HepG2 (cell line): ENCODE results near the gene METTL26. TPM values are rescaled to one million over a fixed set of nuclear protein-coding genes. Genes with fewer than 3 reads are reported as not detected.

Experiments
- CC2D1A ChIP-seq: sonication (generic); formaldehyde crosslinking; IDR thresholded peaks from 2 replicates; pipeline ENCODE4 v1.8.1; 2023; ENCODE audit warnings: mild to moderate bottlenecking, missing genetic modification reagents
- CENPX ChIP-seq: sonication (generic); formaldehyde crosslinking; IDR thresholded peaks from 2 replicates; pipeline ENCODE4 v1.9.0; 2021; ENCODE audit warnings: mild to moderate bottlenecking, missing genetic modification reagents, moderate library complexity
- EED ChIP-seq: sonication (generic); formaldehyde crosslinking; IDR thresholded peaks from 2 replicates; pipeline ENCODE4 v1.5.0; 2020; ENCODE audit warnings: mild to moderate bottlenecking, missing genetic modification reagents
- FOXK2 ChIP-seq: fragments of 450-650 bp; IDR thresholded peaks from 2 replicates; pipeline ENCODE4 v1.6.1; 2016
- NONO ChIP-seq, 2 experiments: fragments of 450-650 bp in 1 of 2; sonication (generic) in 1 of 2; formaldehyde crosslinking in 1 of 2; IDR thresholded peaks in 1 of 2; conservative IDR thresholded peaks in 1 of 2; 2 replicates each; pipeline versions ENCODE4 v1.6.1 to v1.8.0; 2017 to 2022; ENCODE audit warnings: mild to moderate bottlenecking in 1 of 2, missing genetic modification reagents in 1 of 2, moderate library complexity in 1 of 2
- PHF20 ChIP-seq: sonication (generic); formaldehyde crosslinking; IDR thresholded peaks from 2 replicates; pipeline ENCODE4 v1.5.0; 2020; ENCODE audit warnings: mild to moderate bottlenecking, missing genetic modification reagents
- RAD21 ChIP-seq: fragments of 450-650 bp; formaldehyde crosslinking; IDR thresholded peaks from 2 replicates; pipeline ENCODE4 v1.5.0; 2020; ENCODE audit warnings: mild to moderate bottlenecking
- RXRA ChIP-seq: sonication (generic); formaldehyde crosslinking; IDR thresholded peaks from 2 replicates; pipeline ENCODE4 v1.5.1; 2020; ENCODE audit warnings: missing genetic modification reagents
- SOX6 ChIP-seq, 2 experiments: fragments of 450-650 bp in 1 of 2; sonication (generic) in 1 of 2; formaldehyde crosslinking in 1 of 2; IDR thresholded peaks; 2 replicates each; pipeline versions ENCODE4 v1.4.0 to v1.6.1; 2017 to 2020; ENCODE audit warnings: antibody characterized with exemption in 1 of 2, mild to moderate bottlenecking in 1 of 2, missing genetic modification reagents in 1 of 2
- SP2 ChIP-seq: sonication (generic); formaldehyde crosslinking; IDR thresholded peaks from 2 replicates; pipeline ENCODE4 v1.5.1; 2020; ENCODE audit warnings: mild to moderate bottlenecking, missing genetic modification reagents
- ZBTB21 ChIP-seq: sonication (generic); formaldehyde crosslinking; IDR thresholded peaks from 2 replicates; pipeline ENCODE4 v1.4.0; 2020; ENCODE audit warnings: missing genetic modification reagents
- ZMYM3 ChIP-seq: sonication (generic); formaldehyde crosslinking; IDR thresholded peaks from 2 replicates; pipeline ENCODE4 v1.5.1; 2020; ENCODE audit warnings: mild to moderate bottlenecking, missing genetic modification reagents
- ZNF138 ChIP-seq: sonication (generic); formaldehyde crosslinking; IDR thresholded peaks from 2 replicates; pipeline ENCODE4 v1.5.0; 2020; ENCODE audit warnings: mild to moderate bottlenecking, low read depth, missing genetic modification reagents
- ZNF264 ChIP-seq: sonication (generic); formaldehyde crosslinking; IDR thresholded peaks from 2 replicates; pipeline ENCODE4 v1.4.0; 2020; ENCODE audit warnings: missing genetic modification reagents
- ZNF775 ChIP-seq: sonication (generic); formaldehyde crosslinking; IDR thresholded peaks from 2 replicates; pipeline ENCODE4 v1.4.0; 2020; ENCODE audit warnings: missing genetic modification reagents, mild to moderate bottlenecking, moderate library complexity, borderline replicate concordance
- polyA plus RNA-seq, 8 experiments: library from polyadenylated mRNA; depleted of rRNA in 3 of 8; stranded (reverse) in 7 of 8; unstranded in 1 of 8; fragments of >200 nt; fragmentation: Illumina TruSeq in 4 of 8; extraction: Trizol in 4 of 8; gene quantifications; 2 replicates each; pipeline versions ENCODE4 v1.2.1 to v1.2.3, GENCODE V29; 2011 to 2016; ENCODE audit warnings: low read depth in 4 of 8, missing spikeins in 1 of 8, mixed read lengths in 1 of 8; ENCODE audit not compliant: insufficient read depth in 1 of 8
- total RNA-seq, 5 experiments: library from RNA; depleted of rRNA; stranded (reverse); fragments of >200 nt; fragmentation: Illumina TruSeq; extraction: Trizol; gene quantifications; 2 replicates each; pipeline ENCODE4 v1.2.3, GENCODE V29; 2016; ENCODE audit warnings: low read depth in 1 of 5
- TF ChIP-seq, protein P1 (sequence below): IDR thresholded peaks from 2 replicates; pipeline ENCODE4 v1.6.1; 2016; ENCODE audit warnings: mild to moderate bottlenecking
- TF ChIP-seq, protein P2 (sequence below): sonication (generic); formaldehyde crosslinking; IDR thresholded peaks from 2 replicates; pipeline ENCODE4 v1.4.0; 2020; ENCODE audit warnings: missing genetic modification reagents
- TF ChIP-seq, protein P3 (sequence below): sonication (generic); formaldehyde crosslinking; IDR thresholded peaks from 2 replicates; pipeline ENCODE4 v1.4.0; 2020; ENCODE audit warnings: mild to moderate bottlenecking, missing genetic modification reagents
- TF ChIP-seq, protein P4 (sequence below): sonication (generic); formaldehyde crosslinking; IDR thresholded peaks from 2 replicates; pipeline ENCODE4 v1.8.0; 2022; ENCODE audit warnings: mild to moderate bottlenecking, missing genetic modification reagents, moderate library complexity
- TF ChIP-seq, protein P5 (sequence below): sonication (generic); formaldehyde crosslinking; IDR thresholded peaks from 2 replicates; pipeline ENCODE4 v1.4.0; 2020; ENCODE audit warnings: mild to moderate bottlenecking, missing genetic modification reagents

Gene METTL26
- total and polyA plus RNA-seq, 2 of the 13 experiments (the other 11 are each of a cell fraction or from before 2014, with no cell fraction given) = 65.5 to 70.1 TPM

DNA sequence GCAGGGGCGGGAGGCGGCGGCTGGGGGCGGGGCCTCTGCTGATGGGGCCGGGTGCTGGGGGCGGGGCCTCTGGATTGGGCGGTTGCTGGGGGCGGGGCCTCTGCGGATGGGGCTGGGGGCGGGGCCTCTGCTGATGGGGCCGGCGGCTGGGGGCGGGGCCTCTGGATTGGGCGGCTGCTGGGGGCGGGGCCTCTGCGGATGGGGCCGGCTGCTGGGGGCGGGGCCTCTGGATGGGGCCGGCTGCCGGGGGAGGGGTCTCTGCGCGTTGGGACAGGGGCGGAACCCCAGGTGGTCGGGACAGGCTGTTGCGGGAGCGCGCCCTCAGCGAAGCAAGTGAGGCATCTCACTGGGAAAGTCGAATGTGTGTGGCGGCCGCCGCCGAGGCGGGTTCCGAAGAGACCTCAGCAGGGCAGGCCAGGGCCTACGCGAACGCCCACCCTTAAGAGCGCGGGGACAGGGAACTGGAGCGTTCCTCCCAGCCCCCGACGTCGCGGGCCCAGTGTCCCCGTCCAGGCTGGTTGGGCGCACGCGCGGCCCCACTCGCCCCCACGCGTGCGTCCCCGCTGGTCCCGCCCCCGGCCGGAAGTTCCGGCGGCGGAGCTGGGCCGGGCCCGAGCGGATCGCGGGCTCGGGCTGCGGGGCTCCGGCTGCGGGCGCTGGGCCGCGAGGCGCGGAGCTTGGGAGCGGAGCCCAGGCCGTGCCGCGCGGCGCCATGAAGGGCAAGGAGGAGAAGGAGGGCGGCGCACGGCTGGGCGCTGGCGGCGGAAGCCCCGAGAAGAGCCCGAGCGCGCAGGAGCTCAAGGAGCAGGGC lies 43.9 kb upstream of the METTL26 start, which contains the start of gene STUB1 (continued):
- TF ChIP-seq, protein P1, sequence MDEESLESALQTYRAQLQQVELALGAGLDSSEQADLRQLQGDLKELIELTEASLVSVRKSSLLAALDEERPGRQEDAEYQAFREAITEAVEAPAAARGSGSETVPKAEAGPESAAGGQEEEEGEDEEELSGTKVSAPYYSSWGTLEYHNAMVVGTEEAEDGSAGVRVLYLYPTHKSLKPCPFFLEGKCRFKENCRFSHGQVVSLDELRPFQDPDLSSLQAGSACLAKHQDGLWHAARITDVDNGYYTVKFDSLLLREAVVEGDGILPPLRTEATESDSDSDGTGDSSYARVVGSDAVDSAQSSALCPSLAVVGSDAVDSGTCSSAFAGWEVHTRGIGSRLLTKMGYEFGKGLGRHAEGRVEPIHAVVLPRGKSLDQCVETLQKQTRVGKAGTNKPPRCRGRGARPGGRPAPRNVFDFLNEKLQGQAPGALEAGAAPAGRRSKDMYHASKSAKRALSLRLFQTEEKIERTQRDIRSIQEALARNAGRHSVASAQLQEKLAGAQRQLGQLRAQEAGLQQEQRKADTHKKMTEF (CRISPR knock-in tag) = peak; percentile 33; the same call in 1 of the 2 replicates
- TF ChIP-seq CC2D1A (CRISPR knock-in tag) = no peak
- TF ChIP-seq, protein P2, sequence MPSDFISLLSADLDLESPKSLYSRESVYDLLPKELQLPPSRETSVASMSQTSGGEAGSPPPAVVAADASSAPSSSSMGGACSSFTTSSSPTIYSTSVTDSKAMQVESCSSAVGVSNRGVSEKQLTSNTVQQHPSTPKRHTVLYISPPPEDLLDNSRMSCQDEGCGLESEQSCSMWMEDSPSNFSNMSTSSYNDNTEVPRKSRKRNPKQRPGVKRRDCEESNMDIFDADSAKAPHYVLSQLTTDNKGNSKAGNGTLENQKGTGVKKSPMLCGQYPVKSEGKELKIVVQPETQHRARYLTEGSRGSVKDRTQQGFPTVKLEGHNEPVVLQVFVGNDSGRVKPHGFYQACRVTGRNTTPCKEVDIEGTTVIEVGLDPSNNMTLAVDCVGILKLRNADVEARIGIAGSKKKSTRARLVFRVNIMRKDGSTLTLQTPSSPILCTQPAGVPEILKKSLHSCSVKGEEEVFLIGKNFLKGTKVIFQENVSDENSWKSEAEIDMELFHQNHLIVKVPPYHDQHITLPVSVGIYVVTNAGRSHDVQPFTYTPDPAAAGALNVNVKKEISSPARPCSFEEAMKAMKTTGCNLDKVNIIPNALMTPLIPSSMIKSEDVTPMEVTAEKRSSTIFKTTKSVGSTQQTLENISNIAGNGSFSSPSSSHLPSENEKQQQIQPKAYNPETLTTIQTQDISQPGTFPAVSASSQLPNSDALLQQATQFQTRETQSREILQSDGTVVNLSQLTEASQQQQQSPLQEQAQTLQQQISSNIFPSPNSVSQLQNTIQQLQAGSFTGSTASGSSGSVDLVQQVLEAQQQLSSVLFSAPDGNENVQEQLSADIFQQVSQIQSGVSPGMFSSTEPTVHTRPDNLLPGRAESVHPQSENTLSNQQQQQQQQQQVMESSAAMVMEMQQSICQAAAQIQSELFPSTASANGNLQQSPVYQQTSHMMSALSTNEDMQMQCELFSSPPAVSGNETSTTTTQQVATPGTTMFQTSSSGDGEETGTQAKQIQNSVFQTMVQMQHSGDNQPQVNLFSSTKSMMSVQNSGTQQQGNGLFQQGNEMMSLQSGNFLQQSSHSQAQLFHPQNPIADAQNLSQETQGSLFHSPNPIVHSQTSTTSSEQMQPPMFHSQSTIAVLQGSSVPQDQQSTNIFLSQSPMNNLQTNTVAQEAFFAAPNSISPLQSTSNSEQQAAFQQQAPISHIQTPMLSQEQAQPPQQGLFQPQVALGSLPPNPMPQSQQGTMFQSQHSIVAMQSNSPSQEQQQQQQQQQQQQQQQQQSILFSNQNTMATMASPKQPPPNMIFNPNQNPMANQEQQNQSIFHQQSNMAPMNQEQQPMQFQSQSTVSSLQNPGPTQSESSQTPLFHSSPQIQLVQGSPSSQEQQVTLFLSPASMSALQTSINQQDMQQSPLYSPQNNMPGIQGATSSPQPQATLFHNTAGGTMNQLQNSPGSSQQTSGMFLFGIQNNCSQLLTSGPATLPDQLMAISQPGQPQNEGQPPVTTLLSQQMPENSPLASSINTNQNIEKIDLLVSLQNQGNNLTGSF (CRISPR knock-in tag) = peak; percentile 80; the same call in 1 of the 2 replicates
- TF ChIP-seq, protein P3, sequence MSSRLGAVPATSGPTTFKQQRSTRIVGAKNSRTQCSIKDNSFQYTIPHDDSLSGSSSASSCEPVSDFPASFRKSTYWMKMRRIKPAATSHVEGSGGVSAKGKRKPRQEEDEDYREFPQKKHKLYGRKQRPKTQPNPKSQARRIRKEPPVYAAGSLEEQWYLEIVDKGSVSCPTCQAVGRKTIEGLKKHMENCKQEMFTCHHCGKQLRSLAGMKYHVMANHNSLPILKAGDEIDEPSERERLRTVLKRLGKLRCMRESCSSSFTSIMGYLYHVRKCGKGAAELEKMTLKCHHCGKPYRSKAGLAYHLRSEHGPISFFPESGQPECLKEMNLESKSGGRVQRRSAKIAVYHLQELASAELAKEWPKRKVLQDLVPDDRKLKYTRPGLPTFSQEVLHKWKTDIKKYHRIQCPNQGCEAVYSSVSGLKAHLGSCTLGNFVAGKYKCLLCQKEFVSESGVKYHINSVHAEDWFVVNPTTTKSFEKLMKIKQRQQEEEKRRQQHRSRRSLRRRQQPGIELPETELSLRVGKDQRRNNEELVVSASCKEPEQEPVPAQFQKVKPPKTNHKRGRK = no peak
- TF ChIP-seq EED = no peak
- TF ChIP-seq ZNF138 (CRISPR knock-in tag) = no peak
- TF ChIP-seq FOXK2 = no peak
- no peak for TF ChIP-seq ZNF775
- TF ChIP-seq PHF20 (CRISPR knock-in tag) = peak; percentile 63; the same call in 1 of the 2 replicates
- TF ChIP-seq, protein P4, sequence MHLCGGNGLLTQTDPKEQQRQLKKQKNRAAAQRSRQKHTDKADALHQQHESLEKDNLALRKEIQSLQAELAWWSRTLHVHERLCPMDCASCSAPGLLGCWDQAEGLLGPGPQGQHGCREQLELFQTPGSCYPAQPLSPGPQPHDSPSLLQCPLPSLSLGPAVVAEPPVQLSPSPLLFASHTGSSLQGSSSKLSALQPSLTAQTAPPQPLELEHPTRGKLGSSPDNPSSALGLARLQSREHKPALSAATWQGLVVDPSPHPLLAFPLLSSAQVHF (CRISPR knock-in tag) = no peak
- no peak for TF ChIP-seq CENPX
- TF ChIP-seq RXRA (CRISPR knock-in tag) = no peak
- TF ChIP-seq RAD21 (CRISPR knock-in tag) = peak; percentile 50; the same call in 1 of the 2 replicates
- TF ChIP-seq SP2 = peak; percentile 82
- no peak for TF ChIP-seq ZBTB21 (CRISPR knock-in tag)
- TF ChIP-seq ZNF264 (CRISPR knock-in tag) = 0 out of 2 replicates have a peak, but pooled peaks have one; percentile 29
- TF ChIP-seq, protein P5, sequence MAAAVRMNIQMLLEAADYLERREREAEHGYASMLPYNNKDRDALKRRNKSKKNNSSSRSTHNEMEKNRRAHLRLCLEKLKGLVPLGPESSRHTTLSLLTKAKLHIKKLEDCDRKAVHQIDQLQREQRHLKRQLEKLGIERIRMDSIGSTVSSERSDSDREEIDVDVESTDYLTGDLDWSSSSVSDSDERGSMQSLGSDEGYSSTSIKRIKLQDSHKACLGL (CRISPR knock-in tag) = peak; percentile 38; the same call in 1 of the 2 replicates
- TF ChIP-seq SOX6 (IDR thresholded peaks at IDR 0.05) = no peak
- TF ChIP-seq SOX6 (CRISPR knock-in tag; IDR thresholded peaks at IDR 0.05) = 0 out of 2 replicates have a peak, but pooled peaks have one; percentile 23
- no peak for TF ChIP-seq NONO (IDR thresholded peaks at IDR 0.05)
- 0 out of 2 replicates have a peak, but pooled peaks have one; percentile 26 for TF ChIP-seq NONO (CRISPR knock-in tag; conservative IDR thresholded peaks at IDR 0.05)
- TF ChIP-seq ZMYM3 (CRISPR knock-in tag) = no peak
